AG09319 (cell line): ENCODE measurements around the gene DPYD.

ENCODE experiments used
- DNase-seq: peaks from one replicate; pipeline ENCODE4 v3.0.0-alpha.2; 2010; ENCODE audit warnings: low read depth; ENCODE audit errors: extremely low read depth
- CTCF ChIP-seq: IDR thresholded peaks from 2 replicates; pipeline ENCODE4 v1.5.1; 2011; ENCODE audit warnings: low read depth, mild to moderate bottlenecking, inconsistent platforms, low read length, moderate library complexity

Gene DPYD

GRCh38 chr1:97112442-97112841, 808.4 kb downstream of the DPYD start:
- TF ChIP-seq CTCF = no peak
- DNase-seq = no peak

- DNase-seq = no peak
- no peak for TF ChIP-seq CTCF
These were observed 812.7 kb downstream of the DPYD start for GRCh38 chr1:97108179-97108578.

GRCh38 chr1:97105531-97105930, 815.3 kb downstream of the DPYD start:
- DNase-seq = peak; percentile 11
- TF ChIP-seq CTCF = no peak

GRCh38 chr1:97101509-97101908, 819.3 kb downstream of the DPYD start:
- TF ChIP-seq CTCF = no peak
- DNase-seq = no peak

GRCh38 chr1:97097404-97097925, 823.4 kb downstream of the DPYD start:
- TF ChIP-seq CTCF = no peak

GRCh38 chr1:97095764-97096163, 825.1 kb downstream of the DPYD start:
- DNase-seq = no peak
- no peak for TF ChIP-seq CTCF

More at GRCh38 chr1:97097404-97097925, 823.4 kb downstream of the DPYD start:
- DNase-seq = no peak

GRCh38 chr1:97094247-97094972, 826.4 kb downstream of the DPYD start:
- TF ChIP-seq CTCF = no peak
- DNase-seq = peak; percentile 38
